HCT116 (cell line): ENCODE data around the gene CFAP221. TPM values are rescaled to one million over a fixed set of nuclear protein-coding genes. Genes with fewer than 3 reads are reported as not detected.

Experiments
- ATAC-seq: fragments of 200-7000 bp; cut with Tn5 transposase; 2 replicates; pipeline ENCODE4 v1.9.1; 2020; ENCODE audit warnings: mild to moderate bottlenecking, moderate library complexity
- BruUV-seq: library from RNA; stranded (reverse); fragments of 400-500 nt; replicated peaks from 2 replicates; lab custom pipeline; 2021; lab: Mats Ljungman, UMichigan
- CTCF ChIA-PET: fragments of 300-600 bp; sonication (Branson Sonifier 250); formaldehyde crosslinking; loops from one replicate; lab custom pipeline; 2021; ENCODE audit warnings: antibody characterized with exemption; lab: Charles Lee
- POLR2A ChIA-PET: fragments of 300-600, 350-600 bp; sonication (Branson Sonifier 250); formaldehyde crosslinking; loops from one replicate; lab custom pipeline; 2021; ENCODE audit warnings: antibody characterized with exemption; lab: Charles Lee
- RAD21 ChIA-PET, 2 experiments: fragments of 300-600 bp; sonication (Branson Sonifier 250); formaldehyde crosslinking; loops; one replicate each; lab custom pipeline; 2023; ENCODE audit warnings: low total read pairs in 2 of 2; ENCODE audit not compliant: uncharacterized antibody in 2 of 2, unreplicated experiment in 2 of 2, low non-redundant PET in 1 of 2; lab: Charles Lee
- DNase-seq: peaks from one replicate; pipeline ENCODE4 v3.0.0-alpha.2; 2010; ENCODE audit warnings: low read depth, low spot score
- H2AFZ ChIP-seq: fragments of 200-600 bp; shearing (Covaris generic), sonication (generic); 2 replicates; pipeline ENCODE4 v1.6.1; 2017; ENCODE audit warnings: low read depth, mixed run types, mixed read lengths, antibody characterized with exemption, low read length; ENCODE audit not compliant: poor library complexity, severe bottlenecking
- H3K27ac ChIP-seq: 2 replicates; pipeline ENCODE4 v1.5.1; 2012; ENCODE audit warnings: low read depth, low read length
- H3K27me3 ChIP-seq: fragments of 200-600 bp; sonication (generic); 2 replicates; pipeline ENCODE4 v1.6.1; 2016; ENCODE audit warnings: mixed run types, low read length, mixed read lengths; ENCODE audit not compliant: insufficient read depth
- H3K36me3 ChIP-seq, 2 experiments: fragments of 200-500 bp in 1 of 2; fragments of 200-600 bp in 1 of 2; sonication (Bioruptor generic) in 1 of 2; sonication (generic) in 1 of 2; 2 replicates each; pipeline versions ENCODE4 v1.5.1 to v1.6.1; 2014 to 2016; ENCODE audit warnings: low read length in 2 of 2, inconsistent platforms in 1 of 2, mixed read lengths in 1 of 2, mixed run types in 1 of 2; ENCODE audit not compliant: insufficient read depth in 2 of 2, control insufficient read depth in 1 of 2
- H3K4me1 ChIP-seq, 2 experiments: fragments of 200-600 bp in 1 of 2; sonication (generic) in 1 of 2; 2 replicates each; pipeline versions ENCODE4 v1.5.1 to v1.6.1; 2012 to 2017; ENCODE audit warnings: low read length in 2 of 2, inconsistent platforms in 1 of 2, mild to moderate bottlenecking in 1 of 2, mixed read lengths in 1 of 2, mixed run types in 1 of 2, moderate library complexity in 1 of 2; ENCODE audit not compliant: insufficient read depth in 2 of 2, control insufficient read depth in 1 of 2
- H3K4me2 ChIP-seq: fragments of 200-600 bp; sonication (generic); 2 replicates; pipeline ENCODE4 v1.6.1; 2017; ENCODE audit warnings: mixed run types, low read length, mixed read lengths
- H3K4me3 ChIP-seq, 2 experiments: fragments of 200-600 bp in 1 of 2; sonication (generic) in 1 of 2; replicated peaks in 1 of 2; 2 replicates each; pipeline ENCODE4 v1.5.1; 2011 to 2016; ENCODE audit warnings: low read length in 2 of 2, control low read depth in 1 of 2, low read depth in 1 of 2, mild to moderate bottlenecking in 1 of 2, mixed read lengths in 1 of 2, mixed run types in 1 of 2
- H3K79me2 ChIP-seq: fragments of 200-600 bp; sonication (generic); 2 replicates; pipeline ENCODE4 v1.6.1; 2017; ENCODE audit warnings: mild to moderate bottlenecking, mixed run types, low read length, moderate library complexity, mixed read lengths; ENCODE audit not compliant: insufficient read depth
- H3K9ac ChIP-seq: fragments of 200-600 bp; sonication (generic); 2 replicates; pipeline ENCODE4 v1.6.1; 2016; ENCODE audit warnings: low read length, mixed read lengths
- H3K9me2 ChIP-seq: fragments of 200-600 bp; sonication (generic), shearing (Covaris generic); 2 replicates; pipeline ENCODE4 v1.6.1; 2017; ENCODE audit warnings: mixed run types, mild to moderate bottlenecking, moderate library complexity; ENCODE audit not compliant: insufficient read depth
- H3K9me3 ChIP-seq, 2 experiments: fragments of 200-500 bp in 1 of 2; fragments of 200-600 bp in 1 of 2; sonication (Bioruptor generic) in 1 of 2; sonication (generic) in 1 of 2; 2 replicates each; pipeline ENCODE4 v1.6.1; 2014 to 2017; ENCODE audit warnings: low read length in 2 of 2, mixed read lengths in 2 of 2, inconsistent platforms in 1 of 2, low read depth in 1 of 2, mild to moderate bottlenecking in 1 of 2, mixed run types in 1 of 2, moderate library complexity in 1 of 2; ENCODE audit not compliant: control insufficient read depth in 1 of 2, insufficient read depth in 1 of 2
- H4K20me1 ChIP-seq: fragments of 200-600 bp; sonication (generic), shearing (Covaris generic); 2 replicates; pipeline ENCODE4 v1.6.1; 2017; ENCODE audit warnings: mixed run types, mild to moderate bottlenecking, moderate library complexity; ENCODE audit not compliant: insufficient read depth
- CBX3 ChIP-seq: IDR thresholded peaks from 2 replicates; pipeline ENCODE4 v1.6.1; 2012; ENCODE audit warnings: low read depth
- CEBPB ChIP-seq: IDR thresholded peaks from 2 replicates; pipeline ENCODE4 v1.6.1; 2012; ENCODE audit warnings: low read depth
- ELF1 ChIP-seq: IDR thresholded peaks from 2 replicates; pipeline ENCODE4 v1.6.1; 2012; ENCODE audit warnings: low read depth, borderline replicate concordance
- EZH2 ChIP-seq: fragments of 200-600 bp; sonication (generic); IDR thresholded peaks from 2 replicates; pipeline ENCODE4 v1.6.1; 2017; ENCODE audit warnings: antibody characterized with exemption, mixed run types
- EZH2phosphoT487 ChIP-seq: fragments of 200-600 bp; IDR thresholded peaks from 2 replicates; pipeline ENCODE4 v1.6.1; 2018; ENCODE audit warnings: antibody characterized with exemption, borderline replicate concordance
- JUND ChIP-seq: IDR thresholded peaks from 2 replicates; pipeline ENCODE4 v1.6.1; 2012
- MAX ChIP-seq: IDR thresholded peaks from 2 replicates; pipeline ENCODE4 v1.6.1; 2012
- POLR2A ChIP-seq: IDR thresholded peaks from 2 replicates; pipeline ENCODE4 v1.7.0; 2011; ENCODE audit warnings: borderline replicate concordance; ENCODE audit not compliant: insufficient read depth, insufficient read length; ENCODE audit errors: extremely low read depth
- REST ChIP-seq: IDR thresholded peaks from 2 replicates; pipeline ENCODE4 v1.6.1; 2012; ENCODE audit warnings: low read depth
- SP1 ChIP-seq: IDR thresholded peaks from 2 replicates; pipeline ENCODE4 v1.6.1; 2012; ENCODE audit warnings: low read depth
- SRF ChIP-seq: IDR thresholded peaks from 2 replicates; pipeline ENCODE4 v1.6.1; 2012; ENCODE audit warnings: low read depth
- TCF7L2 ChIP-seq: IDR thresholded peaks from 2 replicates; pipeline ENCODE4 v1.7.0; 2011; ENCODE audit warnings: borderline replicate concordance, inconsistent platforms; ENCODE audit not compliant: insufficient read depth, insufficient read length; ENCODE audit errors: extremely low read depth
- YY1 ChIP-seq: IDR thresholded peaks from 2 replicates; pipeline ENCODE4 v1.6.1; 2011; ENCODE audit warnings: low read length, low read depth, moderate library complexity, mild to moderate bottlenecking; ENCODE audit not compliant: insufficient replicate concordance; ENCODE audit errors: extremely low read depth
- ZBTB33 ChIP-seq: IDR thresholded peaks from 2 replicates; pipeline ENCODE4 v1.6.1; 2011; ENCODE audit warnings: mild to moderate bottlenecking, low read length, moderate library complexity; ENCODE audit not compliant: insufficient replicate concordance; ENCODE audit errors: extremely low read depth
- ZNF274 ChIP-seq: fragments of 200-500 bp; sonication (Bioruptor generic); IDR thresholded peaks from 2 replicates; pipeline ENCODE4 v1.6.1; 2014; ENCODE audit warnings: mild to moderate bottlenecking, low read depth, low read length, inconsistent platforms
- intact Hi-C: fragments of 100-400 bp; cut with micrococcal nuclease; formaldehyde crosslinking; loops from 2 replicates; pipeline ENCODE4 v1.10.0; 2022
- total RNA-seq: library from RNA; stranded (reverse); gene quantifications from one replicate; pipeline ENCODE4 v1.2.1, GENCODE V29; 2021; ENCODE audit not compliant: unreplicated experiment
- TF ChIP-seq, protein P1 (sequence below), 3 experiments: fragments of 200-600 bp in 1 of 3; sonication (generic) in 1 of 3; IDR thresholded peaks in 2 of 3; conservative IDR thresholded peaks in 1 of 3; 2 replicates each; pipeline ENCODE4 v1.5.1; 2012 to 2017; ENCODE audit warnings: low read depth in 2 of 3, low read length in 2 of 3, antibody characterized with exemption in 1 of 3, borderline replicate concordance in 1 of 3, control low read depth in 1 of 3, mild to moderate bottlenecking in 1 of 3, mixed read lengths in 1 of 3, mixed run types in 1 of 3, moderate library complexity in 1 of 3; ENCODE audit not compliant: insufficient read depth in 1 of 3

The CFAP221 gene
- total RNA-seq, 1 experiment from 2014 or later: 0.96 TPM

GRCh38 chr2:119496682-119497081 lies 47.6 kb upstream of the CFAP221 start:
- BruUV-seq: no TSS peak
- ATAC-seq (no peak), DNase-seq (no peak)
- peaks cover 10% of the 10 kb centered on the region in 2 experiments for H3K4me1 ChIP-seq
- no peak overlapping the region for H2AFZ ChIP-seq
- no peak overlapping the region for H3K4me3 ChIP-seq
- no peak overlapping the region for H3K4me2 ChIP-seq
- no peaks in the 10 kb centered on the region for H3K9me3 ChIP-seq
- no peaks in the 10 kb centered on the region for H4K20me1 ChIP-seq
- intact Hi-C loops: no loop called here
- no peaks in the 10 kb centered on the region for H3K27me3 ChIP-seq
- H3K36me3 ChIP-seq: no peaks in the 10 kb centered on the region
- POLR2A ChIA-PET: no interaction called here
- no peak overlapping the region for H3K9ac ChIP-seq
- no peak overlapping the region for H3K27ac ChIP-seq
- RAD21 ChIA-PET: no interaction called here
- no peaks in the 10 kb centered on the region for H3K9me2 ChIP-seq
- TF ChIP-seq EZH2phosphoT487: no peak
- no peak for TF ChIP-seq SP1
- TF ChIP-seq MAX: no peak
- no peak for TF ChIP-seq ELF1
- TF ChIP-seq EZH2: no peak
- no peak for TF ChIP-seq ZBTB33
- TF ChIP-seq TCF7L2: no peak
- no peak for TF ChIP-seq REST
- no peak for TF ChIP-seq ZNF274
- TF ChIP-seq, protein P1, sequence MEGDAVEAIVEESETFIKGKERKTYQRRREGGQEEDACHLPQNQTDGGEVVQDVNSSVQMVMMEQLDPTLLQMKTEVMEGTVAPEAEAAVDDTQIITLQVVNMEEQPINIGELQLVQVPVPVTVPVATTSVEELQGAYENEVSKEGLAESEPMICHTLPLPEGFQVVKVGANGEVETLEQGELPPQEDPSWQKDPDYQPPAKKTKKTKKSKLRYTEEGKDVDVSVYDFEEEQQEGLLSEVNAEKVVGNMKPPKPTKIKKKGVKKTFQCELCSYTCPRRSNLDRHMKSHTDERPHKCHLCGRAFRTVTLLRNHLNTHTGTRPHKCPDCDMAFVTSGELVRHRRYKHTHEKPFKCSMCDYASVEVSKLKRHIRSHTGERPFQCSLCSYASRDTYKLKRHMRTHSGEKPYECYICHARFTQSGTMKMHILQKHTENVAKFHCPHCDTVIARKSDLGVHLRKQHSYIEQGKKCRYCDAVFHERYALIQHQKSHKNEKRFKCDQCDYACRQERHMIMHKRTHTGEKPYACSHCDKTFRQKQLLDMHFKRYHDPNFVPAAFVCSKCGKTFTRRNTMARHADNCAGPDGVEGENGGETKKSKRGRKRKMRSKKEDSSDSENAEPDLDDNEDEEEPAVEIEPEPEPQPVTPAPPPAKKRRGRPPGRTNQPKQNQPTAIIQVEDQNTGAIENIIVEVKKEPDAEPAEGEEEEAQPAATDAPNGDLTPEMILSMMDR (IDR thresholded peaks at IDR 0.05 in 2 of 3, conservative IDR thresholded peaks at IDR 0.05 in 1 of 3; ENCODE audit: borderline replicate concordance in 1 of 3, insufficient read depth in 1 of 3, low read depth in 2 of 3, low read length in 2 of 3): no peak
- TF ChIP-seq YY1: no peak
- TF ChIP-seq CBX3: no peak
- no peak for TF ChIP-seq JUND
- no peak for TF ChIP-seq POLR2A
- TF ChIP-seq SRF: no peak
- no peak for TF ChIP-seq CEBPB
- TF ChIP-seq, all 23 proteins: peak for 0
- H3K79me2 ChIP-seq: no peaks in the 10 kb centered on the region
- CTCF ChIA-PET: no interaction called here
